Activated CD8-positive, alpha-beta T cell treated with anti-CD3 and anti-CD28 coated beads for 36 hours (primary cell): Measurements from ENCODE around the gene FKBP7. TPM values are rescaled to one million over a fixed set of nuclear protein-coding genes. Genes with fewer than 3 reads are reported as not detected.
A peak's percentile ranks its signal among the peaks of the same experiment; 100 is the strongest.

Experiments
- ATAC-seq: fragments of 200-7000 bp; cut with Tn5 transposase; one replicate; pipeline ENCODE4 v1.10.0; 2021; ENCODE audit warnings: mild to moderate bottlenecking, moderate library complexity
- CTCF ChIA-PET: fragments of 350-600 bp; sonication (Branson Sonifier 250); formaldehyde crosslinking; loops from one replicate; lab custom pipeline; 2021; ENCODE audit warnings: antibody characterized with exemption; lab: Charles Lee
- POLR2A ChIA-PET: fragments of 350-600 bp; sonication (Branson Sonifier 250); formaldehyde crosslinking; loops from one replicate; lab custom pipeline; 2021; ENCODE audit warnings: antibody characterized with exemption; lab: Charles Lee
- DNase-seq: peaks from one replicate; pipeline ENCODE4 v3.0.0-alpha.2; 2020
- H3K27ac Mint-ChIP-seq: one replicate; pipeline ENCODE4 v1.8.0; 2021; ENCODE audit warnings: mild to moderate bottlenecking, mixed read lengths
- H3K27me3 Mint-ChIP-seq: one replicate; pipeline ENCODE4 v1.8.0; 2021; ENCODE audit warnings: mixed read lengths
- H3K36me3 Mint-ChIP-seq: one replicate; pipeline ENCODE4 v1.8.0; 2021; ENCODE audit warnings: low read depth, mixed read lengths
- H3K4me1 Mint-ChIP-seq: one replicate; pipeline ENCODE4 v1.8.0; 2021; ENCODE audit warnings: low read depth, mixed read lengths
- H3K4me3 Mint-ChIP-seq: one replicate; pipeline ENCODE4 v1.8.0; 2021; ENCODE audit warnings: mild to moderate bottlenecking, moderate library complexity, mixed read lengths
- H3K9me3 Mint-ChIP-seq: one replicate; pipeline ENCODE4 v1.8.0; 2021; ENCODE audit warnings: mixed read lengths
- CTCF ChIP-seq: fragments of 200-600 bp; IDR thresholded peaks from one replicate; pipeline ENCODE4 v1.8.0; 2022; ENCODE audit warnings: antibody characterized with exemption, mild to moderate bottlenecking
- intact Hi-C: fragments of 100-400 bp; cut with micrococcal nuclease; formaldehyde crosslinking; loops from one replicate; pipeline ENCODE4 v1.10.0; 2022
- total RNA-seq, 2 experiments: library from RNA; stranded (reverse); gene quantifications; one replicate each; pipeline ENCODE4 v1.2.3, GENCODE V29; 2021

Gene FKBP7
- total RNA-seq, 2 experiments from 2014 or later: 2.1 to 3.0 TPM

GRCh38 chr2:178478130-178478438 lies 316 bp downstream of the FKBP7 start:
- no peaks in the 10 kb centered on the region for H3K27me3 Mint-ChIP-seq
- ChIA-PET CTCF (interaction anchor here (1.2 to 2.3 kb wide), 2 partner anchors 27 to 40 kb away, joined by 3 to 9 read pairs; partner anchors contain the start of genes PJVK and PRKRA), POLR2A (interaction anchor here (1.6 kb wide), 1 partner anchor 27 kb away, joined by 3 read pairs; the partner anchor contains the start of genes PJVK and PRKRA)
- H3K27ac Mint-ChIP-seq: peak overlapping the region; percentile 95
- peak; percentile 25 for DNase-seq
- peaks cover 4% of the 10 kb centered on the region for H3K36me3 Mint-ChIP-seq
- intact Hi-C loops: no loop called here
- TF ChIP-seq CTCF: no peak
- H3K9me3 Mint-ChIP-seq: no peaks in the 10 kb centered on the region
- peak overlapping the region; percentile 83 for H3K4me3 Mint-ChIP-seq
- ATAC-seq: no peak
- H3K4me1 Mint-ChIP-seq: peaks cover 36% of the 10 kb centered on the region

GRCh38 chr2:178477443-178478129 lies 814 bp downstream of the FKBP7 start:
- no peak for TF ChIP-seq CTCF
- DNase-seq: no peak
- Mint-ChIP-seq H3K27me3 (no peaks in the 10 kb centered on the region), H3K4me1 (peaks cover 31% of the 10 kb centered on the region), H3K4me3 (peak overlapping the region; percentile 83), H3K27ac (peak overlapping the region; percentile 95), H3K9me3 (no peaks in the 10 kb centered on the region), H3K36me3 (peaks cover 3% of the 10 kb centered on the region)
- ChIA-PET CTCF (interaction anchor here (2.3 kb wide), 1 partner anchor 27 kb away, joined by 9 read pairs; the partner anchor contains the start of genes PJVK and PRKRA), POLR2A (interaction anchor here (1.6 kb wide), 1 partner anchor 26 kb away, joined by 3 read pairs; the partner anchor contains the start of genes PJVK and PRKRA)
- intact Hi-C loops: no loop called here
- no peak for ATAC-seq

DNA sequence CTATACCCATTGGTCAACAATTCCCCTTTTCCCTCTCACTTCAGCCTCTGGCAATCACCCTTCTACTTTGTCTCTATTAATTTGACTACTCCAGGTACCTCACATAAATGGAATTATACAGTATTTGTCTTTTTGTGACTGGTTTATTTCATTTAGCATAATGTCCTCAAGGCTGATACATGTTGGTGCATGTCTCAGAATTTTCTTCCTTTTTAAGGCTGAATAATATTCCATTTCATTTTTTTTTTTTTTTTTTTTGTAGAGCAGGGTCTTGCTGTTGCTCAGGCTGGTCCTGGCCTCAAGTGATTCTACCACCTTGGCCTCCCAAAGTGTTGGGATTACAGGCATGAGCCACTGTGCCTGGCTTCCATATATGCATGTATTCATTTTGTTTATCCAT lies 1.9 kb downstream of the FKBP7 start:
- no peak overlapping the region for H3K27ac Mint-ChIP-seq

GRCh38 chr2:178474560-178474959 lies 3.8 kb downstream of the FKBP7 start:
- ATAC-seq (no peak), DNase-seq (no peak)
- POLR2A ChIA-PET: no interaction called here
- H3K27ac Mint-ChIP-seq: no peak overlapping the region
- intact Hi-C loops: no loop called here
- no peaks in the 10 kb centered on the region for H3K27me3 Mint-ChIP-seq
- CTCF ChIA-PET: interaction anchor here (1.9 kb wide), 1 partner anchor 60 kb away, joined by 5 read pairs; no protein-coding TSS in a partner anchor
- H3K36me3 Mint-ChIP-seq: peaks cover 2% of the 10 kb centered on the region
- peaks cover 13% of the 10 kb centered on the region for H3K4me1 Mint-ChIP-seq
- no peaks in the 10 kb centered on the region for H3K9me3 Mint-ChIP-seq
- TF ChIP-seq CTCF: no peak
- H3K4me3 Mint-ChIP-seq: no peak overlapping the region

More for the DNA sequence above, 1.9 kb downstream of the FKBP7 start:
- H3K4me1 Mint-ChIP-seq: peaks cover 20% of the 10 kb centered on the region
- ATAC-seq (no peak), DNase-seq (no peak)
- peaks cover 2% of the 10 kb centered on the region for H3K36me3 Mint-ChIP-seq
- intact Hi-C loops: no loop called here
- ChIA-PET POLR2A (interaction anchor here (1.6 kb wide), 1 partner anchor 25 kb away, joined by 3 read pairs; the partner anchor contains the start of genes PJVK and PRKRA), CTCF (interaction anchor here (1.9 kb wide), 1 partner anchor 62 kb away, joined by 5 read pairs; no protein-coding TSS in a partner anchor)
- no peaks in the 10 kb centered on the region for H3K27me3 Mint-ChIP-seq
- peak overlapping the region; percentile 21 for H3K4me3 Mint-ChIP-seq
- H3K9me3 Mint-ChIP-seq: no peaks in the 10 kb centered on the region
- TF ChIP-seq CTCF: no peak

- POLR2A ChIA-PET: no interaction called here
- Mint-ChIP-seq H3K4me3 (no peak overlapping the region), H3K4me1 (peaks cover 8% of the 10 kb centered on the region), H3K27me3 (no peaks in the 10 kb centered on the region), H3K27ac (no peak overlapping the region), H3K36me3 (peaks cover 2% of the 10 kb centered on the region), H3K9me3 (no peaks in the 10 kb centered on the region)
- CTCF ChIA-PET: no interaction called here
- no peak for DNase-seq
- intact Hi-C loops: no loop called here
- no peak for ATAC-seq
- no peak for TF ChIP-seq CTCF
These were observed 4.5 kb downstream of the FKBP7 start for GRCh38 chr2:178473931-178474330.
